NB4 (cell line): Measurements from ENCODE around the gene ISM1.

Experiments used
- DNase-seq: peaks from one replicate; pipeline ENCODE4 v3.0.0; 2010; ENCODE audit warnings: low read depth
- H3K4me3 ChIP-seq: one replicate; pipeline ENCODE4 v1.5.1; 2011; ENCODE audit warnings: mild to moderate bottlenecking, low read depth, low read length, moderate library complexity
- CTCF ChIP-seq: IDR thresholded peaks from one replicate; pipeline ENCODE4 v1.5.1; 2012; ENCODE audit warnings: low read depth, low read length
- MAX ChIP-seq: IDR thresholded peaks from 2 replicates; pipeline ENCODE4 v1.6.1; 2011; ENCODE audit warnings: low read depth, low read length
- MYC ChIP-seq: IDR thresholded peaks from 2 replicates; pipeline ENCODE4 v1.6.1; 2011; ENCODE audit warnings: low read depth, low read length
- POLR2A ChIP-seq: IDR thresholded peaks from 2 replicates; pipeline ENCODE4 v1.6.1; 2011; ENCODE audit warnings: mild to moderate bottlenecking; ENCODE audit not compliant: insufficient read length; ENCODE audit errors: extremely low read depth

The ISM1 gene

GRCh38 chr20:13296070-13296469 lies 75.0 kb downstream of the ISM1 start:
- DNase-seq = no peak
- H3K4me3 ChIP-seq = no peak overlapping the region
- TF ChIP-seq POLR2A = no peak
- TF ChIP-seq CTCF = no peak
- TF ChIP-seq MAX = no peak
- TF ChIP-seq MYC = no peak

GRCh38 chr20:13297147-13297899 lies 76.2 kb downstream of the ISM1 start:
- H3K4me3 ChIP-seq = no peak overlapping the region
- DNase-seq = no peak
- TF ChIP-seq CTCF (no peak), MYC (no peak), POLR2A (no peak), MAX (no peak)

- DNase-seq = no peak
- no peak for TF ChIP-seq MYC
- H3K4me3 ChIP-seq = no peak overlapping the region
Measured at GRCh38 chr20:13298692-13299373, 77.8 kb downstream of the ISM1 start.

- DNase-seq = peak; percentile 60
- H3K4me3 ChIP-seq = no peak overlapping the region
- TF ChIP-seq CTCF = peak; percentile 34
- TF ChIP-seq MYC = no peak
Measured at GRCh38 chr20:13299401-13299800, 78.3 kb downstream of the ISM1 start.

GRCh38 chr20:13301596-13301995 lies 80.5 kb downstream of the ISM1 start:
- TF ChIP-seq CTCF = no peak
- TF ChIP-seq MAX = no peak
- no peak for TF ChIP-seq POLR2A
- no peak for TF ChIP-seq MYC
- no peak for DNase-seq
- no peak overlapping the region for H3K4me3 ChIP-seq

- 0 out of 2 replicates have a peak, but pooled peaks have one; percentile 39 for TF ChIP-seq MAX
- TF ChIP-seq CTCF = peak; percentile 87
- TF ChIP-seq MYC = no peak
- H3K4me3 ChIP-seq = no peak overlapping the region
- peak; percentile 37 for DNase-seq
Measured at GRCh38 chr20:13302647-13303450, 81.8 kb downstream of the ISM1 start.
